RWPE1 (cell line): Measurements from ENCODE around the gene ZNF292.
"Not testable (repeated sequence)": the region's sequence is repeated elsewhere in the genome, so short reads cannot be mapped to it uniquely, and the experiment has no call there.

ENCODE experiments used
- CTCF ChIA-PET: fragments of 350-600 bp; sonication (Branson Sonifier 250); formaldehyde crosslinking; extraction: SDS; loops from one replicate; lab custom pipeline; 2021; lab: Yijun Ruan, JAX
- POLR2A ChIA-PET: fragments of 400-600 bp; formaldehyde crosslinking; extraction: SDS; loops from one replicate; lab custom pipeline; 2020; ENCODE audit warnings: antibody characterized with exemption; ENCODE audit not compliant: low non-redundant PET; lab: Yijun Ruan, JAX
- DNase-seq: peaks from one replicate; pipeline ENCODE4 v3.0.0; 2012; ENCODE audit warnings: low spot score
- H3K27ac ChIP-seq: fragments of 450-650 bp; 2 replicates; pipeline ENCODE4 v1.5.1; 2017
- TF ChIP-seq, protein P1 (sequence below): fragments of 450-650 bp; conservative IDR thresholded peaks from 2 replicates; pipeline ENCODE4 v1.5.1; 2017; ENCODE audit warnings: low read depth, mild to moderate bottlenecking

ZNF292 gene

DNA sequence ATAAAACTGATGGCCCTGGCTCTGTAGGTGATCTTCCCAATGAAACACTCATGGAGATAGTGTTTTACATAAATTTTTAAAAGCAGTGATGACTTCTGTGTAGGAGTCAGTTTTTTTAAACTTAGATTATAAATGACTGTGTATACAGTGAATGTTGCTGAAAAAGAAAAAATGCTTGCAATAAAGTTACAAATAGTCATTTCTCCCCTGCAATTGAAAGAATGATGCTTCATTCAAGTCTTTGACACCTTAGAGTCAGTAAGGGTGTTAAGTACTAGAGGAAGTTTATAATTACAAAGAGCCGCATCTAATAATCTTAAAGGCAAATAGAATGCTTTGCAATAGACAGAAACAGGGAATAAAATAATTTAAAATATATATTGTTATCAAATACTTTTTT, 27.6 kb downstream of the ZNF292 start:
- POLR2A ChIA-PET = no interaction called here

DNA sequence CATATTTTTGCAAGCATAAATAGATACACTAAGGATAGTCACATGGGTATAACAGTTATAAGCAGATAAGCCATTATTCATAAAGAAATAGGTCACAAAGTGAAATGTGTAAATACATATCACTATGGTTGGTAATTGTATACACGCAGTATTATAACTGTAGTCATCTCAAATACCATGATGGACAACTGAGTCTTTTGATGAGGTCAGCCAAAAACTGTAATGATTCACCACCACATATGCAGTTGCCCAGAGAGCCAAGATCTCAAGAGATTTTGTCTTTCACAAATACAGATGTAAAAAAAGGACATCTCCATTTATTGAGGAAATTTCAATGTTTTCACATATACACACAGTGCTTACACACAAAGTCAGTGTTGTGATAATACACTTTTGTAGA, 28.3 kb downstream of the ZNF292 start:
- TF ChIP-seq, protein P1, sequence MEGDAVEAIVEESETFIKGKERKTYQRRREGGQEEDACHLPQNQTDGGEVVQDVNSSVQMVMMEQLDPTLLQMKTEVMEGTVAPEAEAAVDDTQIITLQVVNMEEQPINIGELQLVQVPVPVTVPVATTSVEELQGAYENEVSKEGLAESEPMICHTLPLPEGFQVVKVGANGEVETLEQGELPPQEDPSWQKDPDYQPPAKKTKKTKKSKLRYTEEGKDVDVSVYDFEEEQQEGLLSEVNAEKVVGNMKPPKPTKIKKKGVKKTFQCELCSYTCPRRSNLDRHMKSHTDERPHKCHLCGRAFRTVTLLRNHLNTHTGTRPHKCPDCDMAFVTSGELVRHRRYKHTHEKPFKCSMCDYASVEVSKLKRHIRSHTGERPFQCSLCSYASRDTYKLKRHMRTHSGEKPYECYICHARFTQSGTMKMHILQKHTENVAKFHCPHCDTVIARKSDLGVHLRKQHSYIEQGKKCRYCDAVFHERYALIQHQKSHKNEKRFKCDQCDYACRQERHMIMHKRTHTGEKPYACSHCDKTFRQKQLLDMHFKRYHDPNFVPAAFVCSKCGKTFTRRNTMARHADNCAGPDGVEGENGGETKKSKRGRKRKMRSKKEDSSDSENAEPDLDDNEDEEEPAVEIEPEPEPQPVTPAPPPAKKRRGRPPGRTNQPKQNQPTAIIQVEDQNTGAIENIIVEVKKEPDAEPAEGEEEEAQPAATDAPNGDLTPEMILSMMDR = no peak
- CTCF ChIA-PET = no interaction called here
- no peak for DNase-seq
- POLR2A ChIA-PET = no interaction called here
- no peak overlapping the region for H3K27ac ChIP-seq

More for the DNA sequence above, 27.6 kb downstream of the ZNF292 start:
- TF ChIP-seq, protein P1 = no peak
- CTCF ChIA-PET = no interaction called here
- no peak for DNase-seq
- H3K27ac ChIP-seq = no peak overlapping the region

DNA sequence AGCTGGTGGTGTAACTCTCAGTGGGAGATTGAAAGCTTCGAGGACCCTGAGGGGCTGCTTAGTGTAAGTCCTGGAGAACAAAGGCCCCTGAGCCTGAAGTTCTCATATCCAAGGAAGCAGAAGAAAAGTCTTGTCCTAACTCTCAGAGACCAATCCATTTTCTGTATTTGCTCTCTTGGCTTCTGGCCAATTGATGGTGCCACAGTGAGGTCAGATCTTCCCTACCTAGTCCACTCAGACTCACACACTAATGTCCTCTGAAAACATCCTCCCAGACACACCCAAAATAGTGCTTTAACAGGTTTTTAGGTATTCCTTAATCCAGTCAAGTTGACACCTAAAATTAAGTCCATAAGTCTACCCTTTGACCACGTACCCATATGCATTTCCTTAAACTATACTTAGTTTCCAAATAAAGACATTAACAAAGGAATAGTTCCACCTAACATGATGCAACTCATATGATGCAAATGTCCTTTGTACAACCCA, 29.4 kb downstream of the ZNF292 start:
- CTCF ChIA-PET = no interaction called here
- DNase-seq = no peak
- POLR2A ChIA-PET = no interaction called here

DNA sequence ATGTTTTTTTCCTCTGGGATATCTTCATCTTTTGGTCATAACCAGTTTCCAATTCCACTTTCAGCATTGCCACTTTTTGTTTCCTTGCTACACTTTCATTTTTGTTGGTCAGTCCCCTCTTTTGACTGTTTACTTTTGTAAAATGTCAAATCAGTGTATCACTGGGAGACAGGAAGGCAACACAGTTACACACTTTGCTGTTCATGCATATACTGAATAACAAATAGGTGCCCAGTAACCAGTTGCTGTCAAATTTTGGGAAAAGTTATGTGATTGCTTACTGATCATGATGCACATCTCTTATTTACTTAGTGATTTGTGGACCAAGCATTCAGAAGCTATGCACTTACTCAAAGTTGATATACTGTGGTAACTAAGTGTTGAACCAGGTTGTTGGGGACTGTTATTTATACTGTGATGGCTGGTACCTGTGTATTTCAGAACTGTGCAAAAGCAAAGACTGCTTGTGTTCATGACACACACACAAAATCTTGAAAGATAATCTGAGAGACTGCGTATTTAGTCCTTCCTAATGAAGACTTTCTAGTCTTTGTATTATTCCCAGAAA, 41.0 kb downstream of the ZNF292 start:
- TF ChIP-seq, protein P1 = no peak
- POLR2A ChIA-PET = no interaction called here
- no peak overlapping the region for H3K27ac ChIP-seq
- no peak for DNase-seq
- CTCF ChIA-PET = no interaction called here

More for the DNA sequence above, 29.4 kb downstream of the ZNF292 start:
- no peak overlapping the region for H3K27ac ChIP-seq
- TF ChIP-seq, protein P1 = no peak

DNA sequence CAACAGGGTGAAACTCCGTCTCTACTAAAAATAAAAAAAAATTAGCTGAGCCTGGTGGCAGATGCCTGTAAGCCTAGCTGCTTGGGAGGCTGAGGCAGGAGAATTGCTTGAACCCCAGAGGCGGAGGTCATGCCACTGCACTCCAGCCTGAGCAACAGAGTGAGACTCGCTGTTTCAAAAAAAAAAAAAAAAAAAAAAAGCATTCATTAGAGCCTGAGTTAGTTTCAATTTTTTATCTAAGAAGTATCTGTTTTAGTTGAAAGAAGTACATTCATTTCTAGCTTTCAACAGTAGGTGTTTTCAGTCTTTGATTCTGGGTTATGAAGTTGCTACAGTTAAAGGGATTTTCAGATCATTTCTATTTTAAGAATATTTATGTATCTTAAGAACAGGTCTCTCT, 42.2 kb downstream of the ZNF292 start:
- ChIA-PET CTCF (no interaction called here), POLR2A (no interaction called here)
- TF ChIP-seq, protein P1 = no peak
- H3K27ac ChIP-seq = no peak overlapping the region
- no peak for DNase-seq

DNA sequence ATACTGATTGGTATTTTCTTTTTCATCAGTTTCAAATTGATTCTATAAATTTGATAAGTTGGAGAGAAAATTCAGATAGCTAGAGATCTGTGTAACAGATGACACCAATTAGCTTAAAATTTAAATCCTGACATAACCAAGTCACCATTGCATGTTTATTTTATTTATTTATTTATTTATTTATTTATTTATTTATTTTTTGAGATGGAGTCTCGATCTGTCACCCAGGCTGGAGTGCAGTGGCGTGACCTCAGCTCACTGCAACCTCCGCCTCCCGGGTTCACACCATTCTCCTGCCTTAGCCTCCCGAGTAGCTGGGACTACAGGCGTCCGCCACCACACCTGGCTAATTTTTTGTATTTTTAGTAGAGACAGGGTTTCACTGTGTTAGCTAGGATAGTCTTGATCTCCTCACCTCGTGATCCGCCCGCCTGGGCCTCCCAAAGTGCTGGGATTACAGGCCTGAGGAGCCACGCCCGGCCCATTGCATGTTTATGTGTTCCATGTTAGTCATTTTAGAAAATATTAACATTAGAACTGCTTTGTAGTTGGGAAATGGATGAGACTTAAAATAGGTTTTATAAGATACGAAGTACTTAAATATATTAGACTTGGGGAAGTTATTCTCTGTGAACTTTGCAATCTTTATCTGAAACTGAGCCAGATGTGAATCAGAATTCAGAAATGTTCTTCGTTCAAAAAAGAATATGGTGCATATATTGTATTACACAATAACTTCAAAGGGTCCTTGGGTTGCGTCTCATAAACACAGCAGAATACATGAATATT, 42.9 kb downstream of the ZNF292 start:
- POLR2A ChIA-PET, DNase-seq, CTCF ChIA-PET: not testable (repeated sequence)
- peak overlapping the region; percentile 30; the same call in 1 of the 2 replicates for H3K27ac ChIP-seq

DNA sequence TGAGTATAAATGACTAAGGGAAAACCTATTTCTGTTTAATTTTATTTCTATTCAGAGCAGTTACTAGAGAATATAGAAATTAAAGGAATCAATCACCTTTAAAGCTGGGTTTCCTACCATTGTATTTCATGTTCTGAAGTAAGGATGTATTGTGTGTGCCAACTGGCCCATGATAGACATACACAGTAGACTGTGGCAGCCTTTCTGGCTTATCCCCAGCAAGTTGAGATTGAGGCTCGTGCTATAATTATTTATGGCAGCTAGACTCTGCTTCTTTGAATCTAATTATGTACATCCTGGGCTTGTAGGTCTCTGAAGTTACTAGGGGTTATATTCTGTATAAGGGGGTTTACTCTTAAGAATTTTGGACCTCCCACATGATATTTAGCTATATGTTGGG, 44.4 kb downstream of the ZNF292 start:
- ChIA-PET CTCF (interaction anchor here (0.5 kb wide), 1 partner anchor 375 kb away, joined by 4 read pairs; no protein-coding TSS in a partner anchor), POLR2A (no interaction called here)
- H3K27ac ChIP-seq = no peak overlapping the region
- no peak for DNase-seq
- TF ChIP-seq, protein P1 = no peak
